Testis (tissue), 2 donors: ENCODE measurements around the gene LRRC38.

Source experiments
- CTCF ChIP-seq, 3 experiments: fragments of 450-650 bp in 2 of 3; fragments of 200-600 bp in 1 of 3; sonication (generic) in 1 of 3; IDR thresholded peaks; one replicate each; pipeline ENCODE4 v1.5.1; 2016 to 2019; ENCODE audit warnings: antibody characterized with exemption in 3 of 3, mild to moderate bottlenecking in 2 of 3, moderate library complexity in 1 of 3
- POLR2A ChIP-seq: fragments of 450-650 bp; IDR thresholded peaks from one replicate; pipeline ENCODE4 v1.6.1; 2017; ENCODE audit warnings: antibody characterized with exemption, mild to moderate bottlenecking, moderate library complexity

GRCh38 chr1:13478692-13479091 lies 35.1 kb downstream of the LRRC38 start:
- TF ChIP-seq CTCF (IDR thresholded peaks at IDR 0.05) (no peak), POLR2A (no peak)
